ENCODE results near the gene COL9A1. TPM values are rescaled to one million over a fixed set of nuclear protein-coding genes. Genes with fewer than 3 reads are reported as not detected.

COL9A1 gene
- total RNA-seq, 1 donor from 2014 or later, result 1.7 TPM

GRCh38 chr6:70254784-70255183, 48.1 kb downstream of the COL9A1 start:
- Histone ChIP-seq H3K27ac (no peak overlapping the region), H3K27me3 (no peaks in the 10 kb centered on the region), H3K36me3 (no peaks in the 10 kb centered on the region), H3K4me1 (no peaks in the 10 kb centered on the region), H3K4me3 (no peak overlapping the region), H3K9me3 (no peaks in the 10 kb centered on the region)
- intact Hi-C loops (cut with DNase I), result no loop called here
- TF ChIP-seq POLR2A (IDR thresholded peaks at IDR 0.05) (no peak), POLR2AphosphoS5 (IDR thresholded peaks at IDR 0.05; ENCODE audit: insufficient read depth in 1 of 2, low read depth in 1 of 2) (no peak), CTCF (IDR thresholded peaks at IDR 0.05) (no peak)
- no peak for DNase-seq (ENCODE audit: extremely low spot score in 2 of 2)

- no peak for DNase-seq (ENCODE audit: extremely low spot score in 2 of 2)
- no peaks in the 10 kb centered on the region for H3K36me3 ChIP-seq
- H3K27me3 ChIP-seq, result no peaks in the 10 kb centered on the region
- no peaks in the 10 kb centered on the region for H3K4me1 ChIP-seq
- no peak overlapping the region for H3K4me3 ChIP-seq
- no peak overlapping the region for H3K27ac ChIP-seq
- TF ChIP-seq POLR2A (IDR thresholded peaks at IDR 0.05) (no peak), CTCF (IDR thresholded peaks at IDR 0.05) (no peak), POLR2AphosphoS5 (IDR thresholded peaks at IDR 0.05; ENCODE audit: insufficient read depth in 1 of 2, low read depth in 1 of 2) (no peak)
- no peaks in the 10 kb centered on the region for H3K9me3 ChIP-seq
- intact Hi-C loops (cut with DNase I), result no loop called here
These were observed 49.0 kb downstream of the COL9A1 start for GRCh38 chr6:70253923-70254322.

DNA sequence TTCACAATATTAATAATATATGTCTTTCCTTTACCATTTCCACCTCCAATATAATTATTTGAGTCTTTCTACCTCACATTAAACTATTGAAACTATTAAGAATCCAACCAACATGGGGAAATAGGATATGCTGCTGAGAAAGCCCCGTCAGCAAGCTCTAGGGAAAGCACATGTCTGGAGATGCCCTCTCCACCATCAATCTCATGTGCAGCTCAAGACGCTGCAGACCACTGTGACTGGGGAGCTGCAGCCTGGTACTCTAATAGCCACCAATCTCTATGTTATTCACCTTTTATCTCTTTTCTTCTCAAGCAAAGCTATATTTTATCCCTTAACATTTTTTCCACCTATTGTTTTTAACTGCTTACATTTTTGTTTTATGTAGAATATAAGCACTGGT, 50.3 kb downstream of the COL9A1 start:
- Histone ChIP-seq H3K9me3 (no peaks in the 10 kb centered on the region), H3K4me3 (no peak overlapping the region), H3K27ac (no peak overlapping the region), H3K4me1 (no peaks in the 10 kb centered on the region), H3K27me3 (no peaks in the 10 kb centered on the region), H3K36me3 (no peaks in the 10 kb centered on the region)
- intact Hi-C loops (cut with DNase I), result no loop called here
- TF ChIP-seq POLR2A (IDR thresholded peaks at IDR 0.05), result no peak
- no peak for TF ChIP-seq CTCF (IDR thresholded peaks at IDR 0.05)
- TF ChIP-seq POLR2AphosphoS5 (IDR thresholded peaks at IDR 0.05; ENCODE audit: insufficient read depth in 1 of 2, low read depth in 1 of 2), result no peak
- DNase-seq (ENCODE audit: extremely low spot score in 2 of 2), result no peak

DNA sequence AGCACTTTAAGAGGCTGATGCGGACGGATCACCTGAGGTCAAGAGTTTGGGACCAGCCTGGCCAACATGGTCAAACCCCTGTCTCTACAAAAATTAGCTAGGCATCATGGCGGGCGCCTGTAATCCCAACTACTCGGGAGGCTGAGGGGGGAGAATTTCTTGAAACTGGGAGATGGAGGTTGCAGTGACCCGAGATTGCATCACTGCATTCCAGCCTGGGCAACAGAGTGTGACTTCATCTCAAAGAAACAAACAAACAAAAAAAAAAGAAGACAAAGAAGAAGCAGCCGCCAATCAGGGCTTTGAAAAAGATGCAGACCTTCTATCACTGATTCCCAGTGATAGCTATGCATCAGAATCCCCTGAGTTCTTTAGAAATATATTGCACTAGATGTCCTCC, 56.8 kb downstream of the COL9A1 start:
- Histone ChIP-seq H3K27ac (no peak overlapping the region), H3K9me3 (no peaks in the 10 kb centered on the region), H3K4me3 (no peak overlapping the region), H3K4me1 (peaks cover 6% of the 10 kb centered on the region), H3K27me3 (no peaks in the 10 kb centered on the region), H3K36me3 (no peaks in the 10 kb centered on the region)
- TF ChIP-seq POLR2AphosphoS5 (IDR thresholded peaks at IDR 0.05; ENCODE audit: insufficient read depth in 1 of 2, low read depth in 1 of 2), result no peak
- no peak for TF ChIP-seq CTCF (IDR thresholded peaks at IDR 0.05)
- no peak for TF ChIP-seq POLR2A (IDR thresholded peaks at IDR 0.05)
- DNase-seq (ENCODE audit: extremely low spot score in 2 of 2), result no peak
- intact Hi-C loops (cut with DNase I), result no loop called here

DNA sequence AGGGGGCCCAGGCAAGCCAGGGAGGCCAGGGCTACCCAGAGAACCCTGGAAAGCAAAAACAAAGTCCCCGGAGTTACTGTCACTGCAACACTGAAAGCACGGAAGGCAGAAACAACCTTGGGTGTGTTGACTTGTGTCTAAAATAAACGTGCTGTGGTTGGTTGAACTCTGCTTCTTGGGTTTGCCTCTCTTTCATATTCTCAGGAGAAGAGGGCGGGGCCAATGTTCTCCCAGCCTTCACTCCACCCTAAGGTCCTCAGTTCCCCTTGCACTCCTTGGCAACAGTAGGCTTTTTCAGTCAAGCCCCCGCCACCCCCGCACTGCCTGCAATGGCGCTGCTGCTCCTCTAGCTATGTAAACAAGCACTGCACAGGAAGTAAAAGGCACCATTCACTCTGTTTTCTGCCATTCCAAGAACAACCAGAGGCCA, 60.9 kb downstream of the COL9A1 start:
- intact Hi-C loops (cut with DNase I), result no loop called here
- TF ChIP-seq POLR2A (IDR thresholded peaks at IDR 0.05) (no peak), POLR2AphosphoS5 (IDR thresholded peaks at IDR 0.05; ENCODE audit: insufficient read depth in 1 of 2, low read depth in 1 of 2) (no peak), CTCF (IDR thresholded peaks at IDR 0.05) (no peak)

More for the DNA sequence above, 60.9 kb downstream of the COL9A1 start:
- DNase-seq (ENCODE audit: extremely low spot score in 2 of 2), result no peak
- Histone ChIP-seq H3K27ac (no peak overlapping the region), H3K4me3 (no peak overlapping the region), H3K27me3 (no peaks in the 10 kb centered on the region), H3K36me3 (no peaks in the 10 kb centered on the region), H3K9me3 (no peaks in the 10 kb centered on the region), H3K4me1 (peaks cover 6% of the 10 kb centered on the region)
